Measurements from ENCODE around the gene FAM135A. TPM values are rescaled to one million over a fixed set of nuclear protein-coding genes. Genes with fewer than 3 reads are reported as not detected.

Gene FAM135A
- total RNA-seq, 1 experiment from 2014 or later, result 20.4 TPM

- CTCF ChIA-PET, result interaction anchor here (0.5 to 3.1 kb wide), 3 partner anchors 10 to 112 kb away, joined by 3 to 10 read pairs (median 7); no protein-coding TSS in a partner anchor
- Mint-ChIP-seq H3K27me3 (ENCODE audit: insufficient read depth, unreplicated experiment) (no peaks in the 10 kb centered on the region), H3K4me3 (ENCODE audit: unreplicated experiment) (no peak overlapping the region), H3K27ac (ENCODE audit: low read depth, unreplicated experiment) (no peak overlapping the region), H3K9me3 (ENCODE audit: unreplicated experiment) (no peaks in the 10 kb centered on the region), H3K36me3 (ENCODE audit: insufficient read depth, unreplicated experiment) (peaks cover 7% of the 10 kb centered on the region), H3K4me1 (ENCODE audit: insufficient read depth, unreplicated experiment) (no peaks in the 10 kb centered on the region)
- TF ChIP-seq CTCF (IDR thresholded peaks at IDR 0.05; ENCODE audit: unreplicated experiment), result no peak
- POLR2A ChIA-PET, result no interaction called here
- no peak for DNase-seq (ENCODE audit: unreplicated experiment)
- BruUV-seq (replicated peaks), result no TSS peak
- intact Hi-C loops (cut with micrococcal nuclease), result no loop called here
Observed at GRCh38 chr6:70421509-70421908, 8.2 kb downstream of the FAM135A start.

- intact Hi-C loops (cut with micrococcal nuclease), result no loop called here
- ChIA-PET CTCF (interaction anchor here (1.3 kb wide), 1 partner anchor 15 kb away, joined by 4 read pairs; no protein-coding TSS in a partner anchor), POLR2A (interaction anchor here (0.6 kb wide), 1 partner anchor 40 kb away, joined by 3 read pairs; no protein-coding TSS in a partner anchor)
- Mint-ChIP-seq H3K27ac (ENCODE audit: low read depth, unreplicated experiment) (no peak overlapping the region), H3K4me3 (ENCODE audit: unreplicated experiment) (no peak overlapping the region), H3K4me1 (ENCODE audit: insufficient read depth, unreplicated experiment) (no peaks in the 10 kb centered on the region), H3K27me3 (ENCODE audit: insufficient read depth, unreplicated experiment) (no peaks in the 10 kb centered on the region), H3K36me3 (ENCODE audit: insufficient read depth, unreplicated experiment) (peaks cover 13% of the 10 kb centered on the region), H3K9me3 (ENCODE audit: unreplicated experiment) (no peaks in the 10 kb centered on the region)
- TF ChIP-seq CTCF (IDR thresholded peaks at IDR 0.05; ENCODE audit: unreplicated experiment), result no peak
- BruUV-seq (replicated peaks), result no TSS peak
- no peak for DNase-seq (ENCODE audit: unreplicated experiment)
Observed at GRCh38 chr6:70423189-70424134, 10.2 kb downstream of the FAM135A start.

GRCh38 chr6:70424291-70424690 is 11.0 kb downstream of the FAM135A start:
- no peak for DNase-seq (ENCODE audit: unreplicated experiment)
- Mint-ChIP-seq H3K4me1 (ENCODE audit: insufficient read depth, unreplicated experiment) (no peaks in the 10 kb centered on the region), H3K9me3 (ENCODE audit: unreplicated experiment) (no peaks in the 10 kb centered on the region), H3K27ac (ENCODE audit: low read depth, unreplicated experiment) (no peak overlapping the region), H3K4me3 (ENCODE audit: unreplicated experiment) (no peak overlapping the region), H3K27me3 (ENCODE audit: insufficient read depth, unreplicated experiment) (no peaks in the 10 kb centered on the region), H3K36me3 (ENCODE audit: insufficient read depth, unreplicated experiment) (peaks cover 8% of the 10 kb centered on the region)
- POLR2A ChIA-PET, result interaction anchor here (0.6 kb wide), 1 partner anchor 39 kb away, joined by 3 read pairs; no protein-coding TSS in a partner anchor
- no peak for TF ChIP-seq CTCF (IDR thresholded peaks at IDR 0.05; ENCODE audit: unreplicated experiment)
- CTCF ChIA-PET, result interaction anchor here (1.3 kb wide), 1 partner anchor 15 kb away, joined by 4 read pairs; no protein-coding TSS in a partner anchor
- intact Hi-C loops (cut with micrococcal nuclease), result no loop called here
- no TSS peak for BruUV-seq (replicated peaks)

GRCh38 chr6:70436320-70436719 is 23.0 kb downstream of the FAM135A start:
- no peak for TF ChIP-seq CTCF (IDR thresholded peaks at IDR 0.05; ENCODE audit: unreplicated experiment)
- no TSS peak for BruUV-seq (replicated peaks)
- ChIA-PET POLR2A (no interaction called here), CTCF (interaction anchor here (0.6 to 0.8 kb wide), 2 partner anchors 18 to 1552 kb away, joined by 3 read pairs; no protein-coding TSS in a partner anchor)
- no peaks in the 10 kb centered on the region for H3K27me3 Mint-ChIP-seq (ENCODE audit: insufficient read depth, unreplicated experiment)
- peaks cover 20% of the 10 kb centered on the region for H3K36me3 Mint-ChIP-seq (ENCODE audit: insufficient read depth, unreplicated experiment)
- no peaks in the 10 kb centered on the region for H3K4me1 Mint-ChIP-seq (ENCODE audit: insufficient read depth, unreplicated experiment)
- no peak overlapping the region for H3K27ac Mint-ChIP-seq (ENCODE audit: low read depth, unreplicated experiment)
- no peak for DNase-seq (ENCODE audit: unreplicated experiment)
- peaks cover 18% of the 10 kb centered on the region for H3K9me3 Mint-ChIP-seq (ENCODE audit: unreplicated experiment)
- intact Hi-C loops (cut with micrococcal nuclease), result no loop called here
- H3K4me3 Mint-ChIP-seq (ENCODE audit: unreplicated experiment), result no peak overlapping the region

Measured in MCF 10A (cell line).